Loucy (cell line): ENCODE data around the gene LONP1.

Experiments used
- H2AFZ ChIP-seq: fragments of 200-600 bp; sonication (generic); 2 replicates; pipeline ENCODE4 v1.6.0; 2016; ENCODE audit warnings: antibody characterized with exemption, mild to moderate bottlenecking, low read length, moderate library complexity
- H3F3A ChIP-seq: fragments of 200-600 bp; 2 replicates; pipeline ENCODE4 v1.6.0; 2016; ENCODE audit warnings: antibody characterized with exemption, low read depth, mild to moderate bottlenecking
- H3K27me3 ChIP-seq: fragments of 200-600 bp; sonication (generic); 2 replicates; pipeline ENCODE4 v1.6.1; 2014; ENCODE audit warnings: low read length, mild to moderate bottlenecking; ENCODE audit not compliant: insufficient read depth, poor library complexity, severe bottlenecking
- H3K36me3 ChIP-seq: fragments of 200-600 bp; sonication (generic); 2 replicates; pipeline ENCODE4 v1.6.1; 2016; ENCODE audit warnings: low read length; ENCODE audit not compliant: insufficient read depth
- H3K4me1 ChIP-seq: fragments of 200-600 bp; sonication (generic); 2 replicates; pipeline ENCODE4 v1.5.1; 2014; ENCODE audit warnings: low read length, mild to moderate bottlenecking; ENCODE audit not compliant: insufficient read depth, poor library complexity, severe bottlenecking
- H3K4me2 ChIP-seq: fragments of 200-600 bp; sonication (generic); 2 replicates; pipeline ENCODE4 v1.6.0; 2014; ENCODE audit warnings: antibody characterized with exemption, low read length, low read depth, mild to moderate bottlenecking; ENCODE audit not compliant: poor library complexity, severe bottlenecking
- H3K4me3 ChIP-seq: fragments of 200-600 bp; sonication (generic); 2 replicates; pipeline ENCODE4 v1.5.1; 2014; ENCODE audit warnings: low read length, mild to moderate bottlenecking, mixed read lengths; ENCODE audit not compliant: poor library complexity, severe bottlenecking
- H3K79me2 ChIP-seq: fragments of 200-600 bp; sonication (generic); 2 replicates; pipeline ENCODE4 v1.6.1; 2014; ENCODE audit warnings: low read length; ENCODE audit not compliant: insufficient read depth
- H3K9ac ChIP-seq: fragments of 200-600 bp; sonication (generic); 2 replicates; pipeline ENCODE4 v1.6.0; 2014; ENCODE audit warnings: mild to moderate bottlenecking, low read depth, low read length, moderate library complexity; ENCODE audit not compliant: poor library complexity, severe bottlenecking
- H3K9me2 ChIP-seq: fragments of 200-600 bp; sonication (generic); replicated peaks from 2 replicates; pipeline ENCODE4 v1.6.1; 2016; ENCODE audit warnings: low read depth, low read length, mixed read lengths
- H3K9me3 ChIP-seq: fragments of 200-600 bp; sonication (generic); 2 replicates; pipeline ENCODE4 v1.6.1; 2014; ENCODE audit warnings: mild to moderate bottlenecking, antibody characterized with exemption, low read length, low read depth; ENCODE audit not compliant: insufficient read depth
- H4K20me1 ChIP-seq: fragments of 200-600 bp; sonication (generic); 2 replicates; pipeline ENCODE4 v1.6.0; 2014; ENCODE audit warnings: antibody characterized with exemption, low read length, mild to moderate bottlenecking; ENCODE audit not compliant: insufficient read depth, poor library complexity, severe bottlenecking
- CTCF ChIP-seq: fragments of 200-600 bp; sonication (generic); conservative IDR thresholded peaks from 2 replicates; pipeline ENCODE4 v1.5.1; 2014; ENCODE audit warnings: mild to moderate bottlenecking, antibody characterized with exemption, low read length
- EZH2phosphoT487 ChIP-seq: fragments of 200-600 bp; IDR thresholded peaks from 2 replicates; pipeline ENCODE4 v1.6.1; 2018; ENCODE audit warnings: antibody characterized with exemption, mild to moderate bottlenecking, moderate library complexity, borderline replicate concordance

The LONP1 gene

GRCh38 chr19:5673752-5674151 lies 46.2 kb downstream of the LONP1 start:
- no peaks in the 10 kb centered on the region for H3K9me2 ChIP-seq
- no peaks in the 10 kb centered on the region for H3K9me3 ChIP-seq
- no peaks in the 10 kb centered on the region for H3K79me2 ChIP-seq
- no peak overlapping the region for H3K4me3 ChIP-seq
- no peak overlapping the region for H2AFZ ChIP-seq
- H3F3A ChIP-seq = no peaks in the 10 kb centered on the region
- H4K20me1 ChIP-seq = no peaks in the 10 kb centered on the region
- H3K4me2 ChIP-seq = no peak overlapping the region
- H3K9ac ChIP-seq = no peak overlapping the region
- TF ChIP-seq CTCF (no peak), EZH2phosphoT487 (no peak)
- peaks cover 13% of the 10 kb centered on the region; the same call in 1 of the 2 replicates for H3K36me3 ChIP-seq
- H3K27me3 ChIP-seq = no peaks in the 10 kb centered on the region
- H3K4me1 ChIP-seq = no peaks in the 10 kb centered on the region

DNA sequence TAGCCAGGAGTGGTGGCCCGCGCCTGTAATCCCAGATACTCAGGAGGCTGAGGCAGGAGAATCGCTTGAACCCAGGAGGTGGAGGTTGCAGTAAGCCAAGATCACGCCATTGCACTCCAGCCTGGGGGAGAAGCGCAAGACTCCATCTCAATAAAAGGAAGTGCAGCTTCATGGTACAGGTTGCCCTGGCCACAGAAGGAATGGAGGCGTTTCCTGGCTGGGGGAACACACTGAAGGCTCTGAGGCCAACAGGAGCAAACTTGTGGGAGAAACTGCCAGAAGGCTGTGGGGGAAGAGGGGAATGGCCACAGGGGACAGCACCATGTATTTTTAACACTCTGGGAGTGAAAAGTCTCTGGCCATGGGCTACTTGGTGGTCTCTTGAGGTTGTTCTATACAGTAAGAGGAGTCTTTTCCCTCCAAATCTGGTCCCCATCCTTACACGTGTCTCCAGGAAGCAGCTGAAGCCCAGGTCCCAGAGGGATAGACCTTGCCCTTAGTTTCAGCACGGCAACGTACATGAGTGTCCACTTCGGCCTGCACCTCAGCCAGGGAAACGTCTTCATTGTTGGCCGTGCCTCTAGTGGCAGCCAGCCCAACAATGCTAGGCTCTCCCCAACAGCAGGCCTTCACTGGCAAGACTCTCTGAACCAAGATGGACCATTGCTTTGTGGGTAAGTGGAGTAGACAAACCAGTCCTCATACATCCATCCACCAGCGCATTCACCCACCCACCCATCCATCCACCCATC lies 47.1 kb downstream of the LONP1 start:
- Histone ChIP-seq H3K9ac (no peak overlapping the region), H3K4me3 (no peak overlapping the region), H3K36me3 (peaks cover 18% of the 10 kb centered on the region; the same call in 1 of the 2 replicates), H3K9me2 (no peaks in the 10 kb centered on the region), H2AFZ (no peak overlapping the region), H3K79me2 (no peaks in the 10 kb centered on the region), H3K4me1 (no peaks in the 10 kb centered on the region), H3K9me3 (no peaks in the 10 kb centered on the region), H3F3A (no peaks in the 10 kb centered on the region), H3K4me2 (no peak overlapping the region), H4K20me1 (no peaks in the 10 kb centered on the region), H3K27me3 (no peaks in the 10 kb centered on the region)
- no peak for TF ChIP-seq EZH2phosphoT487
- no peak for TF ChIP-seq CTCF

GRCh38 chr19:5671600-5671999 lies 48.3 kb downstream of the LONP1 start:
- TF ChIP-seq CTCF (no peak), EZH2phosphoT487 (no peak)
- Histone ChIP-seq H3K9me3 (no peaks in the 10 kb centered on the region), H3K4me3 (no peak overlapping the region), H3F3A (no peaks in the 10 kb centered on the region), H3K9ac (no peak overlapping the region), H4K20me1 (no peaks in the 10 kb centered on the region), H2AFZ (no peak overlapping the region), H3K9me2 (no peaks in the 10 kb centered on the region), H3K4me1 (no peaks in the 10 kb centered on the region), H3K79me2 (no peaks in the 10 kb centered on the region), H3K27me3 (no peaks in the 10 kb centered on the region), H3K4me2 (no peak overlapping the region), H3K36me3 (peaks cover 31% of the 10 kb centered on the region; the same call in 1 of the 2 replicates)
